Keratinocyte (primary cell): ENCODE results near the gene SLC35F2.

Experiments
- CTCF ChIP-seq, 3 experiments: IDR thresholded peaks in 1 of 3; conservative IDR thresholded peaks in 1 of 3; optimal IDR thresholded peaks in 1 of 3; 2 replicates in 2 of 3; 3 replicates in 1 of 3; pipeline versions ENCODE3 to v1.5.1; 2011; ENCODE audit warnings: low read length in 3 of 3, mild to moderate bottlenecking in 3 of 3, moderate library complexity in 2 of 3, control low read depth in 1 of 3, inconsistent platforms in 1 of 3; ENCODE audit not compliant: insufficient read depth in 2 of 3; ENCODE audit errors: extremely low read depth in 1 of 3
- EZH2 ChIP-seq: IDR thresholded peaks from one replicate; pipeline ENCODE4 v1.6.1; 2012; ENCODE audit warnings: inconsistent platforms, mild to moderate bottlenecking, low read length, moderate library complexity

DNA sequence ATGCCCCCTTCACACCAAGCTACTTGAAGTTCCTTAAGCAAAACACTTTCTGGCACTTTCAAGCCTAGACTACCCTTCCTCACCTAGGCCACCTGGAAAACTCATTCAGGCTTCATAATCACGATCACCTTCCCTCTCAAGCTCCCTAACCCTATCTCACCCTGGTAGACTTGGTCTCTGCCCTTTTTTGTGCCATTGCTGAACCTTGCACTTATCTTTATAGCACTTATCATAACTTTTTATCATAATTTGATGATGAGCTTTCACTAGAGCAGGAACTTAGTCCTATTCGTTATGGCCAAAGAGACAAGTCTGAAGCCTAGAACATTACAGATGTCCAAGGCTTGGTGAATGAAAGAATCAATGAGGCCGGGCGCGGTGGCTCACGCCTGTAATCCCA lies 5.5 kb downstream of the SLC35F2 start:
- TF ChIP-seq CTCF (optimal IDR thresholded peaks at IDR 0.05 in 1 of 3, IDR thresholded peaks at IDR 0.05 in 1 of 3, conservative IDR thresholded peaks at IDR 0.05 in 1 of 3; ENCODE audit: extremely low read depth in 1 of 3, insufficient read depth in 2 of 3, low read length in 3 of 3) (no peak), EZH2 (no peak)
